HEK293T (cell line): Measurements from ENCODE around the gene IFNA14.
"Not testable (repeated sequence)": the region's sequence is repeated elsewhere in the genome, so short reads cannot be mapped to it uniquely, and the experiment has no call there.

Source experiments
- CTCF ChIA-PET: fragments of 350-600 bp; formaldehyde crosslinking; extraction: SDS; loops from one replicate; lab custom pipeline; 2021; ENCODE audit warnings: antibody characterized with exemption, inconsistent platforms; lab: Yijun Ruan, JAX
- POLR2A ChIA-PET: fragments of 350-600 bp; formaldehyde crosslinking; extraction: SDS; loops from one replicate; lab custom pipeline; 2020; ENCODE audit warnings: antibody characterized with exemption, inconsistent platforms; lab: Yijun Ruan, JAX
- DNase-seq: peaks from one replicate; pipeline ENCODE4 v3.0.0; 2012; ENCODE audit warnings: mixed read lengths; ENCODE audit errors: extremely low spot score
- ARNT ChIP-seq: fragments of 450-650 bp; IDR thresholded peaks from 2 replicates; pipeline ENCODE4 v1.6.1; 2017; ENCODE audit warnings: mild to moderate bottlenecking
- BHLHE40 ChIP-seq: fragments of 450-650 bp; IDR thresholded peaks from 2 replicates; pipeline ENCODE4 v1.6.1; 2016; ENCODE audit warnings: mild to moderate bottlenecking, moderate library complexity, borderline replicate concordance
- CTBP1 ChIP-seq: fragments of 450-650 bp; IDR thresholded peaks from 2 replicates; pipeline ENCODE4 v1.6.1; 2016; ENCODE audit warnings: borderline replicate concordance
- ELF4 ChIP-seq: fragments of 450-650 bp; IDR thresholded peaks from 2 replicates; pipeline ENCODE4 v1.6.1; 2017; ENCODE audit warnings: antibody characterized with exemption
- FOXA1 ChIP-seq: fragments of 450-650 bp; IDR thresholded peaks from 2 replicates; pipeline ENCODE4 v1.6.1; 2016; ENCODE audit warnings: mild to moderate bottlenecking
- FOXK2 ChIP-seq: fragments of 450-650 bp; IDR thresholded peaks from 2 replicates; pipeline ENCODE4 v1.6.1; 2016; ENCODE audit warnings: mild to moderate bottlenecking
- FOXM1 ChIP-seq: fragments of 450-650 bp; IDR thresholded peaks from 2 replicates; pipeline ENCODE4 v1.6.1; 2017; ENCODE audit warnings: mild to moderate bottlenecking, borderline replicate concordance
- HDGF ChIP-seq: fragments of 450-650 bp; IDR thresholded peaks from 2 replicates; pipeline ENCODE4 v1.6.1; 2017; ENCODE audit warnings: antibody characterized with exemption, borderline replicate concordance
- L3MBTL2 ChIP-seq: fragments of 450-650 bp; conservative IDR thresholded peaks from 2 replicates; pipeline ENCODE4 v1.6.1; 2016; ENCODE audit warnings: mild to moderate bottlenecking
- LEF1 ChIP-seq: fragments of 450-650 bp; IDR thresholded peaks from 2 replicates; pipeline ENCODE4 v1.6.1; 2017; ENCODE audit warnings: mild to moderate bottlenecking, borderline replicate concordance
- NFRKB ChIP-seq: fragments of 450-650 bp; IDR thresholded peaks from 2 replicates; pipeline ENCODE4 v1.6.1; 2016; ENCODE audit warnings: mild to moderate bottlenecking, moderate library complexity
- SP1 ChIP-seq: fragments of 450-650 bp; IDR thresholded peaks from 2 replicates; pipeline ENCODE4 v1.6.1; 2017
- SUZ12 ChIP-seq: fragments of 450-650 bp; IDR thresholded peaks from 2 replicates; pipeline ENCODE4 v1.6.1; 2016; ENCODE audit warnings: mild to moderate bottlenecking
- TARDBP ChIP-seq: fragments of 450-650 bp; IDR thresholded peaks from 2 replicates; pipeline ENCODE4 v1.6.1; 2016
- ZNF384 ChIP-seq: fragments of 450-650 bp; IDR thresholded peaks from 2 replicates; pipeline ENCODE4 v1.6.1; 2016
- TF ChIP-seq, protein P1 (sequence below): fragments of 450-650 bp; IDR thresholded peaks from 2 replicates; pipeline ENCODE4 v1.6.1; 2016

Gene IFNA14

GRCh38 chr9:21210782-21211181 lies 29.0 kb downstream of the IFNA14 start:
- POLR2A ChIA-PET, DNase-seq, CTCF ChIA-PET: not testable (repeated sequence)

DNA sequence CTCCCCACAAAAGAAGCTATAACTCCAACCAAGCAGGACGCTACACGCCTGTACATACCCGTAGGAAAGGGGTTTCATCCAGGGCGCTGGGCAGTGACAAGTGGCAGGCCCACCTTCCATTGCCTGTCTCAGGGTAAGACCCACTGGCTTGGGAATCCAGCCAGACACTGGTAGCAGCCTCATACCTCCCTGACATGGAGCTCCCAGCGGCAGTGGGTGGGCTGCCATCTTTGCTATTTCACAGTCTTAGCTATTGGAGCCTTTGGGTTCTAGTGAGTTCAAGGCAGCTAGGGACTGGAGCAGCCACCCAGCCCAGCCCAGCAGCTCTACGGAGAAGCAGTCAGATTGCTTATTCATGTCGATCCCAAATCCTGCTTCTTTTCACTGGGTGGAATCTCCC lies 29.5 kb downstream of the IFNA14 start:
- TF ChIP-seq, protein P1, sequence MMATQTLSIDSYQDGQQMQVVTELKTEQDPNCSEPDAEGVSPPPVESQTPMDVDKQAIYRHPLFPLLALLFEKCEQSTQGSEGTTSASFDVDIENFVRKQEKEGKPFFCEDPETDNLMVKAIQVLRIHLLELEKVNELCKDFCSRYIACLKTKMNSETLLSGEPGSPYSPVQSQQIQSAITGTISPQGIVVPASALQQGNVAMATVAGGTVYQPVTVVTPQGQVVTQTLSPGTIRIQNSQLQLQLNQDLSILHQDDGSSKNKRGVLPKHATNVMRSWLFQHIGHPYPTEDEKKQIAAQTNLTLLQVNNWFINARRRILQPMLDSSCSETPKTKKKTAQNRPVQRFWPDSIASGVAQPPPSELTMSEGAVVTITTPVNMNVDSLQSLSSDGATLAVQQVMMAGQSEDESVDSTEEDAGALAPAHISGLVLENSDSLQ = no peak
- no peak for TF ChIP-seq ARNT
- TF ChIP-seq ELF4 = no peak
- TF ChIP-seq NFRKB = no peak
- no peak for TF ChIP-seq SUZ12
- TF ChIP-seq FOXA1 = no peak
- TF ChIP-seq BHLHE40 = no peak
- TF ChIP-seq FOXM1 = no peak
- no peak for TF ChIP-seq FOXK2
- no peak for TF ChIP-seq SP1
- no peak for TF ChIP-seq HDGF
- no peak for TF ChIP-seq TARDBP
- TF ChIP-seq CTBP1 = no peak
- no peak for TF ChIP-seq ZNF384
- no peak for TF ChIP-seq LEF1
- no peak for TF ChIP-seq L3MBTL2
- CTCF ChIA-PET = no interaction called here
- POLR2A ChIA-PET = no interaction called here
- no peak for DNase-seq

- DNase-seq, POLR2A ChIA-PET, CTCF ChIA-PET: not testable (repeated sequence)
Measured at GRCh38 chr9:21207043-21207442, 32.8 kb downstream of the IFNA14 start, which contains the start of gene IFNA10. TSS of gene IFNA10 (minus strand) at chr9:21207143. CDS start at chr9:21207097, 46 bp downstream.

GRCh38 chr9:21205204-21205603 lies 34.6 kb downstream of the IFNA14 start:
- ChIA-PET CTCF (no interaction called here), POLR2A (no interaction called here)
- TF ChIP-seq SP1 (no peak), TARDBP (no peak), ELF4 (no peak), LEF1 (no peak), ARNT (no peak), NFRKB (no peak), FOXM1 (no peak), BHLHE40 (no peak), FOXA1 (no peak), L3MBTL2 (no peak)
- TF ChIP-seq, protein P1 = no peak

DNA sequence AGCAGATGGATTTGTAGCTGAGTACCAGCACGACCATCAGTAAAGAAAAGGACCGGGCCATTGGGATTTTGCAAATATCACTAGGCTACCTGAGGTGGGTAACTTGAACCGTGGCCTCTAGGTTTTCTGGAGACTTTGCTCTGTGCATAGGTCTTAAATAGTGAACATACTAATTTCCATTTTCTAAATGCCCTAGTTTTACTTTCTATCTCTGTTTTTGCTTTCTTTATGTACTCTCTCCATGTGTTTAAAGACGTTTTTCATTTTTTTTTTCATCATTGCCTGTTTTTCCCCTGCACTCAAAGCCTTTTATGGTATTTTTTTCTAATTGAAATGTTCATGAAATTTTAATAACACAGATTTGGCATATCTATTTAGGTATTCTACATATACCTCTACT lies 37.7 kb downstream of the IFNA14 start, which contains the start of gene IFNA7:
Gene IFNA7 (minus strand): TSS at position 101 of the 400 bp plus-strand sequence. CDS start 40 bp downstream, at position 61.
- DNase-seq, CTCF ChIA-PET, POLR2A ChIA-PET: not testable (repeated sequence)

More at GRCh38 chr9:21205204-21205603, 34.6 kb downstream of the IFNA14 start:
- DNase-seq = no peak

- CTCF ChIA-PET = interaction anchor here (0.6 to 1.3 kb wide), 5 partner anchors 19 to 207 kb away, joined by 3 to 4 read pairs (median 3); partner anchors contain the start of gene IFNA16
- DNase-seq = peak; percentile 20
- POLR2A ChIA-PET = not testable (repeated sequence)
Measured at GRCh38 chr9:21194867-21195776, 44.7 kb downstream of the IFNA14 start.
